Germinal center (tissue), 1 donor: ENCODE results near the gene NSDHL.

Experiments
- DNase-seq: peaks from one replicate; pipeline ENCODE4 v3.0.0; 2012; ENCODE audit warnings: mixed read lengths, low spot score

Gene NSDHL

DNA sequence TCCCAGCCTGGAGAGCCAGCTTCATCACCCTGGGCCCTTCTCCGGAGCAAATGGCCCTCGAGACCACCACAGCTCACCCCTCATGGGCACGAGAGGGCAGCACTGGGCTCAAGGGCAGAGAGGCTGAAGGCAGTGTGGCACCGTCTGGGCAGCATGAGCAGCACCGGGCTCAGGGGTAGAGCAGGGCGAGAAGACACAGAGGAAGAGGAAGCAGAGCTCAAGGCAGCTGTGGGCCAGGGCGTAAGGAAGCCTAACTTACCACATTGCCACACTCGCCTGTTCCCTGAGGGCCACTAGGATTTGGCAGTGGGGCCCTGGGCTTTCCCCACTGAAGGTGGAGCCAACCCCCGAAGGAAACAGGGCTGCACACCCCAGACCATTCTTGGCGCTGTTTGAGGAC lies 82.5 kb downstream of the NSDHL start:
- DNase-seq, result peak; percentile 21

DNA sequence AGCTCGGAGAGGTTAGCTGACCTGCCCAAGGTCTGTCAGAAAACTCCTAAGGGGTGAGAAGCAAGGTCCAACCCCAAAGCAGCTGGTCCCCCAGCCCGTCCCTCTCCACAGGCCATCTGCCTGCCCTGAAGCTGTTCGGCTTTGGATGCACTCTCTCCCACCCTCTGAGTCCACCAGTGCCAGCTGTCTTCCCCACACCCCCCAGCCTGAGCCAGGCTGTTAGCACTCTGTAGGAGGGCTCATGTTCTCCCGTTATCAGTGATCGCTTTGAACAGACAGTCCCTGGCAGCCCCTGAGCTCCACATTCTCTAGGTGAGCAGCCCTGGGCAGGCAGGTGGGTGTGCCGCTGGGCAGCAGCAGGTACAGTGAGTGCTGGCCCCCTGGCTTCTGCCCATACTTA lies 83.0 kb downstream of the NSDHL start:
- no peak for DNase-seq

DNA sequence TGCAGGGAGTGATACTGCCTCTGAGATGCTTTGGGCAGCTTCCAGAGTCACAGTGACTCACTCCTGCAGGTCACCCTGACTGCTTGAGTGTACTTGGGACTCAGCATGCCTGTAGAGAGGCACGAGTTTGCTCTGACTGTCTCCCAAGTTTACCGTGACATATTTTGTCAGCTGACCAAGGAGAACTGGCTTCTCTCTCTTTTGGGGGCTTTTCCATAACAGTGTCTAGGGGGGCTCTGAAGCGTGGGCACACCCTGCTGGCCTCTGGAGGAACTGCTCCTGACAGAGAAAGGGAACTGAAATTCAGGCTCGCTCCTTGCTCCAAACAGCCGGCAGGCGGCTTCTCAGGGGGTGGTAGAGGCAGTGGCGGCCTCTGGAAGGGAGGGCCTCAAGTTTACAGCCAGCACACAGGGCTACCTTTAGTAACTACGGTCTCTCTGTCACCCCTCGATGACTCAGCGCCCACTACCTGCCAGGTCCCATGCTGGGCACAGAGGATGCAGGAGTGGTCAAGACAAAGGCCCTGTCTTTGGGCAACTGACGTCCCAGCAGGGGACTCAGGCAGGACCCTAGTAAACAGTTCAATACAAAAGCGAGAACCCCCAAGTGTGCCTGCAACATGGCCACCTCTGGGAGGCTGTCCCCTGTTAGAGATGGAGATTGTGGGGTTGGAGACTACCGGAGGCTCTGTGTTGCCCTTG lies 84.8 kb downstream of the NSDHL start:
- DNase-seq, result peak; percentile 70

GRCh38 chrX:152917656-152918579 lies 87.1 kb downstream of the NSDHL start:
- no peak for DNase-seq

- no peak for DNase-seq
Measured at GRCh38 chrX:152918707-152919106, 87.8 kb downstream of the NSDHL start.
